Keratinocyte (primary cell): ENCODE results near the gene FAM120B. TPM values are rescaled to one million over a fixed set of nuclear protein-coding genes. Genes with fewer than 3 reads are reported as not detected.

Experiments used
- DNase-seq: peaks from one replicate; pipeline ENCODE4 v3.0.0-alpha.2; 2011; ENCODE audit warnings: low read depth, missing footprints, low spot score
- FAIRE-seq: peaks from 2 replicates; lab custom pipeline; 2011; peaks lifted over from hg19 to GRCh38; lab: Jason Lieb, UNC
- H2AFZ ChIP-seq: 2 replicates; pipeline ENCODE4 v1.6.0; 2012; ENCODE audit warnings: low read length, control low read depth, inconsistent platforms; ENCODE audit not compliant: control insufficient read depth
- H3K27ac ChIP-seq: 2 replicates; pipeline ENCODE4 v1.5.1; 2011; ENCODE audit warnings: low read length; ENCODE audit not compliant: control insufficient read depth, insufficient read depth
- H3K27me3 ChIP-seq: 3 replicates; pipeline ENCODE4 v1.6.0; 2011; ENCODE audit warnings: low read length; ENCODE audit not compliant: control insufficient read depth, insufficient read depth; ENCODE audit errors: extremely low read depth
- H3K36me3 ChIP-seq, 2 experiments: 2 replicates in 1 of 2; 3 replicates in 1 of 2; pipeline ENCODE4 v1.5.1; 2011; ENCODE audit warnings: low read length in 2 of 2, mild to moderate bottlenecking in 1 of 2; ENCODE audit not compliant: control insufficient read depth in 2 of 2, insufficient read depth in 2 of 2; ENCODE audit errors: extremely low read depth in 1 of 2
- H3K4me1 ChIP-seq: 3 replicates; pipeline ENCODE4 v1.5.1; 2011; ENCODE audit warnings: low read length; ENCODE audit not compliant: control insufficient read depth, insufficient read depth; ENCODE audit errors: extremely low read depth
- H3K4me2 ChIP-seq: 3 replicates; pipeline ENCODE4 v1.6.0; 2011; ENCODE audit warnings: low read depth, low read length; ENCODE audit not compliant: control insufficient read depth, insufficient read depth; ENCODE audit errors: extremely low read depth
- H3K4me3 ChIP-seq, 3 experiments: fragments of 200-600 bp in 1 of 3; sonication (generic) in 1 of 3; 2 replicates in 2 of 3; 3 replicates in 1 of 3; pipeline ENCODE4 v1.5.1; 2011 to 2016; ENCODE audit warnings: low read length in 3 of 3, mild to moderate bottlenecking in 3 of 3, control low read depth in 2 of 3, inconsistent platforms in 1 of 3, low read depth in 1 of 3, mixed read lengths in 1 of 3, mixed run types in 1 of 3, moderate library complexity in 1 of 3; ENCODE audit not compliant: control insufficient read depth in 2 of 3, insufficient read depth in 2 of 3; ENCODE audit errors: extremely low read depth in 1 of 3
- H3K79me2 ChIP-seq: 2 replicates; pipeline ENCODE4 v1.6.0; 2012; ENCODE audit warnings: low read length; ENCODE audit not compliant: control insufficient read depth, insufficient read depth
- H3K9ac ChIP-seq: 3 replicates; pipeline ENCODE4 v1.6.0; 2011; ENCODE audit warnings: low read length; ENCODE audit not compliant: control insufficient read depth, insufficient read depth; ENCODE audit errors: extremely low read depth
- H3K9me1 ChIP-seq: 3 replicates; pipeline ENCODE4 v1.6.0; 2011; ENCODE audit warnings: low read length; ENCODE audit not compliant: control insufficient read depth, insufficient read depth; ENCODE audit errors: extremely low read depth
- H3K9me3 ChIP-seq: 2 replicates; pipeline ENCODE4 v1.5.1; 2012; ENCODE audit warnings: low read depth, low read length; ENCODE audit not compliant: control insufficient read depth
- H4K20me1 ChIP-seq: 3 replicates; pipeline ENCODE4 v1.6.0; 2011; ENCODE audit warnings: low read length; ENCODE audit not compliant: control insufficient read depth, insufficient read depth; ENCODE audit errors: extremely low read depth
- CTCF ChIP-seq, 3 experiments: IDR thresholded peaks in 1 of 3; conservative IDR thresholded peaks in 1 of 3; optimal IDR thresholded peaks in 1 of 3; 2 replicates in 2 of 3; 3 replicates in 1 of 3; pipeline versions ENCODE3 to v1.5.1; 2011; ENCODE audit warnings: low read length in 3 of 3, mild to moderate bottlenecking in 3 of 3, moderate library complexity in 2 of 3, control low read depth in 1 of 3, inconsistent platforms in 1 of 3; ENCODE audit not compliant: insufficient read depth in 2 of 3; ENCODE audit errors: extremely low read depth in 1 of 3
- EZH2 ChIP-seq: IDR thresholded peaks from one replicate; pipeline ENCODE4 v1.6.1; 2012; ENCODE audit warnings: inconsistent platforms, mild to moderate bottlenecking, low read length, moderate library complexity
- dilution Hi-C: fragments of 300-500 bp; cut with MboI; formaldehyde crosslinking; loops from one replicate; pipeline ENCODE4 v1.7.0; 2020; ENCODE audit warnings: low sequenced_read_pairs; ENCODE audit not compliant: extremely low pct_ligation_motif_present
- polyA plus RNA-seq, 5 experiments: library from polyadenylated mRNA; depleted of rRNA in 3 of 5; stranded (reverse) in 3 of 5; stranded (forward) in 1 of 5; unstranded in 1 of 5; fragments of >200 nt; gene quantifications; 1 replicate in 1 of 5; 2 replicates in 3 of 5; 3 replicates in 1 of 5; pipeline versions ENCODE4 v1.2.1 to v1.2.3, GENCODE V29; 2011 to 2012; ENCODE audit warnings: missing spikeins in 2 of 5, low read depth in 1 of 5, low replicate concordance in 1 of 5

FAM120B gene
- polyA plus RNA-seq, 1 donor (not counting 4 experiments of a cell fraction or from before 2014, with no cell fraction given): 17.4 TPM

GRCh38 chr6:170271771-170272314 is 34.7 kb upstream of the FAM120B start:
- peaks cover 3% of the 10 kb centered on the region for H3K27me3 ChIP-seq
- no peaks in the 10 kb centered on the region for H3K9me1 ChIP-seq
- H3K27ac ChIP-seq: no peak overlapping the region
- H4K20me1 ChIP-seq: no peaks in the 10 kb centered on the region
- DNase-seq: no peak
- H3K79me2 ChIP-seq: no peaks in the 10 kb centered on the region
- H3K4me3 ChIP-seq: no peak overlapping the region
- H2AFZ ChIP-seq: no peak overlapping the region
- no peak for FAIRE-seq
- no peaks in the 10 kb centered on the region for H3K4me1 ChIP-seq
- no peaks in the 10 kb centered on the region for H3K36me3 ChIP-seq
- H3K9ac ChIP-seq: no peak overlapping the region
- H3K9me3 ChIP-seq: no peaks in the 10 kb centered on the region
- dilution Hi-C loops: no loop called here
- TF ChIP-seq EZH2: no peak
- TF ChIP-seq CTCF (optimal IDR thresholded peaks at IDR 0.05 in 1 of 3, IDR thresholded peaks at IDR 0.05 in 1 of 3, conservative IDR thresholded peaks at IDR 0.05 in 1 of 3; ENCODE audit: extremely low read depth in 1 of 3, insufficient read depth in 2 of 3, low read length in 3 of 3): no peak
- no peak overlapping the region for H3K4me2 ChIP-seq

- H3K9me3 ChIP-seq: no peaks in the 10 kb centered on the region
- no peaks in the 10 kb centered on the region for H3K4me1 ChIP-seq
- dilution Hi-C loops: no loop called here
- FAIRE-seq (no peak), DNase-seq (no peak)
- no peak overlapping the region for H3K9ac ChIP-seq
- H3K9me1 ChIP-seq: no peaks in the 10 kb centered on the region
- no peaks in the 10 kb centered on the region for H4K20me1 ChIP-seq
- TF ChIP-seq EZH2: no peak
- TF ChIP-seq CTCF (optimal IDR thresholded peaks at IDR 0.05 in 1 of 3, IDR thresholded peaks at IDR 0.05 in 1 of 3, conservative IDR thresholded peaks at IDR 0.05 in 1 of 3; ENCODE audit: extremely low read depth in 1 of 3, insufficient read depth in 2 of 3, low read length in 3 of 3): no peak
- H2AFZ ChIP-seq: no peak overlapping the region
- no peaks in the 10 kb centered on the region for H3K36me3 ChIP-seq
- H3K4me3 ChIP-seq: no peak overlapping the region
- H3K4me2 ChIP-seq: no peak overlapping the region
- no peak overlapping the region for H3K27ac ChIP-seq
- no peaks in the 10 kb centered on the region for H3K79me2 ChIP-seq
- peaks cover 3% of the 10 kb centered on the region for H3K27me3 ChIP-seq
These were observed 34.1 kb upstream of the FAM120B start for GRCh38 chr6:170272341-170273065.
